Loucy (cell line): ENCODE results near the gene PAPOLG.

Source experiments
- EZH2phosphoT487 ChIP-seq: fragments of 200-600 bp; IDR thresholded peaks from 2 replicates; pipeline ENCODE4 v1.6.1; 2018; ENCODE audit warnings: antibody characterized with exemption, mild to moderate bottlenecking, moderate library complexity, borderline replicate concordance
- TF ChIP-seq, protein P1 (sequence below): fragments of 200-600 bp; sonication (generic); conservative IDR thresholded peaks from 2 replicates; pipeline ENCODE4 v1.5.1; 2014; ENCODE audit warnings: mild to moderate bottlenecking, antibody characterized with exemption, low read length

DNA sequence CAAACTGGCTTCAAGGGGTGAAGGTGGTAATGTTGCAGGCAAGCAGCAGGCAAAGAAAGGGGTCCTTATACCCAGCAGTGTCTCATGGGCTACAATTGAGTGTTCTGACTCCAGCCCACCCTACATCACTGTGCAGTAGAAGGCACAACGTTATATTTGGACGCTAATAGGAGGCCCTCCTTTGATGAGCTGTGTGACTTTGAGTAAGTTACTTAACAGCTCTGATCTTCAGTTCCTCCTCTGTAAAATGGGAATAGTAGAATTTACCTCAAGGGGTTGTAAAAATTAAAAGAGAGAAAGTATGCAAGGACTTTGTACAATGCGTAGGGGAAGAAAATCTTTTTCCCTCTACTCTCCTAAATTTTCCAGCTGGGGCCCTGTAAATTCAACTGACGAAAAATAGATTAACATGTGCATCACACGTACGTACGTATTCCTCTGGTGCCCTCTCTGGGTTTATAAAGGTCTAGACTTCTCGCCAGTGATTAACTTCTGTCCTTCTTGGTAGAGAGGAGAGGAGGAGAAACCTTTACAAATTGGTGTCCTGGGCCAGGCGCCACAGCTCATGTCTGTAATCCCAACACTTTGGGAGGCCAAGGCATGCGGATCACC, 67.7 kb downstream of the PAPOLG start:
- TF ChIP-seq, protein P1, sequence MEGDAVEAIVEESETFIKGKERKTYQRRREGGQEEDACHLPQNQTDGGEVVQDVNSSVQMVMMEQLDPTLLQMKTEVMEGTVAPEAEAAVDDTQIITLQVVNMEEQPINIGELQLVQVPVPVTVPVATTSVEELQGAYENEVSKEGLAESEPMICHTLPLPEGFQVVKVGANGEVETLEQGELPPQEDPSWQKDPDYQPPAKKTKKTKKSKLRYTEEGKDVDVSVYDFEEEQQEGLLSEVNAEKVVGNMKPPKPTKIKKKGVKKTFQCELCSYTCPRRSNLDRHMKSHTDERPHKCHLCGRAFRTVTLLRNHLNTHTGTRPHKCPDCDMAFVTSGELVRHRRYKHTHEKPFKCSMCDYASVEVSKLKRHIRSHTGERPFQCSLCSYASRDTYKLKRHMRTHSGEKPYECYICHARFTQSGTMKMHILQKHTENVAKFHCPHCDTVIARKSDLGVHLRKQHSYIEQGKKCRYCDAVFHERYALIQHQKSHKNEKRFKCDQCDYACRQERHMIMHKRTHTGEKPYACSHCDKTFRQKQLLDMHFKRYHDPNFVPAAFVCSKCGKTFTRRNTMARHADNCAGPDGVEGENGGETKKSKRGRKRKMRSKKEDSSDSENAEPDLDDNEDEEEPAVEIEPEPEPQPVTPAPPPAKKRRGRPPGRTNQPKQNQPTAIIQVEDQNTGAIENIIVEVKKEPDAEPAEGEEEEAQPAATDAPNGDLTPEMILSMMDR: no peak
- no peak for TF ChIP-seq EZH2phosphoT487
